HepG2 (cell line): ENCODE data around the gene EBLN2. TPM values are rescaled to one million over a fixed set of nuclear protein-coding genes. Genes with fewer than 3 reads are reported as not detected.
A peak's percentile ranks its signal among the peaks of the same experiment; 100 is the strongest.

ENCODE experiments used
- ARID5B ChIP-seq: IDR thresholded peaks from 2 replicates; pipeline ENCODE4 v1.4.0; 2020; ENCODE audit warnings: mild to moderate bottlenecking, missing genetic modification reagents
- ARNT ChIP-seq: fragments of 450-650 bp; IDR thresholded peaks from 2 replicates; pipeline ENCODE4 v1.6.1; 2017
- DR1 ChIP-seq: sonication (generic); formaldehyde crosslinking; IDR thresholded peaks from 2 replicates; pipeline ENCODE4 v1.8.0; 2021; ENCODE audit warnings: mild to moderate bottlenecking, missing genetic modification reagents, inconsistent platforms
- E2F5 ChIP-seq: sonication (generic); formaldehyde crosslinking; conservative IDR thresholded peaks from 2 replicates; pipeline ENCODE4 v1.4.0; 2020; ENCODE audit warnings: missing genetic modification reagents
- ELF4 ChIP-seq: sonication (generic); formaldehyde crosslinking; IDR thresholded peaks from 2 replicates; pipeline ENCODE4 v1.5.0; 2020; ENCODE audit warnings: missing genetic modification reagents, mild to moderate bottlenecking, moderate library complexity, borderline replicate concordance
- FIP1L1 ChIP-seq: fragments of 200-400 bp; formaldehyde crosslinking; IDR thresholded peaks from 2 replicates; pipeline ENCODE4 v1.6.1; 2018; ENCODE audit warnings: low read depth, mild to moderate bottlenecking, low read length, moderate library complexity, borderline replicate concordance; ENCODE audit not compliant: insufficient read depth
- FOXA3 ChIP-seq: IDR thresholded peaks from 2 replicates; pipeline ENCODE4 v1.6.1; 2016; ENCODE audit warnings: missing genetic modification reagents, missing compliant biosample characterization
- HMG20A ChIP-seq: IDR thresholded peaks from 2 replicates; pipeline ENCODE4 v1.6.1; 2016; ENCODE audit warnings: borderline replicate concordance
- HNRNPUL1 ChIP-seq: fragments of 200-400 bp; formaldehyde crosslinking; IDR thresholded peaks from 2 replicates; pipeline ENCODE4 v1.6.1; 2017; ENCODE audit warnings: low read depth, mild to moderate bottlenecking, low read length, moderate library complexity
- HOXA7 ChIP-seq: sonication (generic); formaldehyde crosslinking; IDR thresholded peaks from 2 replicates; pipeline ENCODE4 v1.8.1; 2022; ENCODE audit warnings: mild to moderate bottlenecking, missing genetic modification reagents, moderate library complexity
- KDM5B ChIP-seq: sonication (generic); formaldehyde crosslinking; IDR thresholded peaks from 2 replicates; pipeline ENCODE4 v1.4.0; 2020; ENCODE audit warnings: missing genetic modification reagents, mild to moderate bottlenecking, borderline replicate concordance
- KLF13 ChIP-seq: sonication (generic); formaldehyde crosslinking; IDR thresholded peaks from 2 replicates; pipeline ENCODE4 v1.4.0; 2020; ENCODE audit warnings: mild to moderate bottlenecking, missing genetic modification reagents
- MAF1 ChIP-seq: sonication (generic); formaldehyde crosslinking; IDR thresholded peaks from 2 replicates; pipeline ENCODE4 v1.5.0; 2020; ENCODE audit warnings: missing genetic modification reagents, borderline replicate concordance
- MEF2D ChIP-seq: sonication (generic); formaldehyde crosslinking; IDR thresholded peaks from 2 replicates; pipeline ENCODE4 v1.5.1; 2020; ENCODE audit warnings: mild to moderate bottlenecking, missing genetic modification reagents
- NFYB ChIP-seq: sonication (generic); formaldehyde crosslinking; IDR thresholded peaks from 2 replicates; pipeline ENCODE4 v1.4.0; 2020; ENCODE audit warnings: missing genetic modification reagents
- PHB2 ChIP-seq: fragments of 450-650 bp; IDR thresholded peaks from 2 replicates; pipeline ENCODE4 v1.6.1; 2018; ENCODE audit not compliant: partially characterized antibody
- RARA ChIP-seq: IDR thresholded peaks from 2 replicates; pipeline ENCODE4 v1.6.1; 2016; ENCODE audit warnings: missing genetic modification reagents, missing compliant biosample characterization
- RFX3 ChIP-seq: IDR thresholded peaks from 2 replicates; pipeline ENCODE4 v1.6.1; 2016; ENCODE audit warnings: missing biosample characterization, missing genetic modification reagents
- TRAFD1 ChIP-seq: sonication (generic); formaldehyde crosslinking; IDR thresholded peaks from 2 replicates; pipeline ENCODE4 v1.5.1; 2020; ENCODE audit warnings: missing genetic modification reagents, mild to moderate bottlenecking, borderline replicate concordance
- ZNF33A ChIP-seq: sonication (generic); formaldehyde crosslinking; IDR thresholded peaks from 2 replicates; pipeline ENCODE4 v1.5.1; 2020; ENCODE audit warnings: missing genetic modification reagents, mild to moderate bottlenecking, moderate library complexity, borderline replicate concordance
- ZNF431 ChIP-seq: sonication (generic); formaldehyde crosslinking; IDR thresholded peaks from 2 replicates; pipeline ENCODE4 v1.9.0; 2022; ENCODE audit warnings: missing genetic modification reagents, low read depth, mild to moderate bottlenecking, borderline replicate concordance
- ZNF564 ChIP-seq: sonication (generic); formaldehyde crosslinking; IDR thresholded peaks from 2 replicates; pipeline ENCODE4 v1.8.1; 2023; ENCODE audit warnings: mild to moderate bottlenecking, missing genetic modification reagents
- ZNF660 ChIP-seq: sonication (generic); formaldehyde crosslinking; IDR thresholded peaks from 2 replicates; pipeline ENCODE4 v1.5.1; 2020; ENCODE audit warnings: mild to moderate bottlenecking, low read depth, missing genetic modification reagents, borderline replicate concordance
- ZNF678 ChIP-seq: sonication (generic); formaldehyde crosslinking; IDR thresholded peaks from 2 replicates; pipeline ENCODE4 v1.4.0; 2020; ENCODE audit warnings: mild to moderate bottlenecking, missing genetic modification reagents
- ZNF816 ChIP-seq: sonication (generic); formaldehyde crosslinking; IDR thresholded peaks from 2 replicates; pipeline ENCODE4 v1.8.0; 2022; ENCODE audit warnings: missing genetic modification reagents, mild to moderate bottlenecking, borderline replicate concordance
- ZNF841 ChIP-seq: sonication (generic); formaldehyde crosslinking; IDR thresholded peaks from 2 replicates; pipeline ENCODE4 v1.8.1; 2023; ENCODE audit warnings: missing genetic modification reagents, borderline replicate concordance
- polyA plus RNA-seq, 8 experiments: library from polyadenylated mRNA; depleted of rRNA in 3 of 8; stranded (reverse) in 7 of 8; unstranded in 1 of 8; fragments of >200 nt; fragmentation: Illumina TruSeq in 4 of 8; extraction: Trizol in 4 of 8; gene quantifications; 2 replicates each; pipeline versions ENCODE4 v1.2.1 to v1.2.3, GENCODE V29; 2011 to 2016; ENCODE audit warnings: low read depth in 4 of 8, missing spikeins in 1 of 8, mixed read lengths in 1 of 8; ENCODE audit not compliant: insufficient read depth in 1 of 8
- total RNA-seq, 5 experiments: library from RNA; depleted of rRNA; stranded (reverse); fragments of >200 nt; fragmentation: Illumina TruSeq; extraction: Trizol; gene quantifications; 2 replicates each; pipeline ENCODE4 v1.2.3, GENCODE V29; 2016; ENCODE audit warnings: low read depth in 1 of 5

The EBLN2 gene
- total and polyA plus RNA-seq, 2 of the 13 experiments (the other 11 are each of a cell fraction or from before 2014, with no cell fraction given) = 3.3 to 8.3 TPM

GRCh38 chr3:73026111-73026759, 35.2 kb upstream of the EBLN2 start (continued):
- TF ChIP-seq ZNF841 (CRISPR knock-in tag) (no peak), FOXA3 (CRISPR knock-in tag) (peak; percentile 77), RFX3 (no peak), ZNF564 (CRISPR knock-in tag) (no peak), DR1 (CRISPR knock-in tag) (no peak), TRAFD1 (CRISPR knock-in tag) (no peak), FIP1L1 (no peak), ELF4 (no peak), ZNF678 (no peak), HOXA7 (CRISPR knock-in tag) (no peak), E2F5 (CRISPR knock-in tag) (no peak), MEF2D (CRISPR knock-in tag) (no peak), ARNT (no peak), ZNF33A (CRISPR knock-in tag) (no peak), ZNF431 (CRISPR knock-in tag) (no peak), RARA (CRISPR knock-in tag) (peak; percentile 67), KDM5B (CRISPR knock-in tag) (no peak), MAF1 (CRISPR knock-in tag) (no peak), ARID5B (CRISPR knock-in tag) (peak; percentile 72), HNRNPUL1 (no peak), KLF13 (no peak), ZNF816 (CRISPR knock-in tag) (no peak), HMG20A (CRISPR knock-in tag) (no peak; the same call in 1 of the 2 replicates), NFYB (CRISPR knock-in tag) (no peak), ZNF660 (CRISPR knock-in tag) (no peak), PHB2 (no peak)
